ENCODE measurements around the gene LUC7L3. TPM values are rescaled to one million over a fixed set of nuclear protein-coding genes. Genes with fewer than 3 reads are reported as not detected.

Gene LUC7L3
- total RNA-seq, 1 experiment from 2014 or later, result 184 TPM

- no peak for TF ChIP-seq EGR1 (IDR thresholded peaks at IDR 0.05; ENCODE audit: low read depth)
- no peak for TF ChIP-seq TCF7L2 (IDR thresholded peaks at IDR 0.05; ENCODE audit: borderline replicate concordance, extremely low read depth, insufficient read depth, insufficient read length)
- TF ChIP-seq YY1 (IDR thresholded peaks at IDR 0.05; ENCODE audit: extremely low read depth, insufficient replicate concordance, low read depth, low read length), result no peak
- no peak for TF ChIP-seq POLR2AphosphoS5 (IDR thresholded peaks at IDR 0.05; ENCODE audit: low read depth, low read length)
- TF ChIP-seq MAX (IDR thresholded peaks at IDR 0.05), result no peak
- no peak for TF ChIP-seq ZNF274 (IDR thresholded peaks at IDR 0.05; ENCODE audit: low read depth, low read length)
- TF ChIP-seq ELF1 (IDR thresholded peaks at IDR 0.05; ENCODE audit: borderline replicate concordance, low read depth), result no peak
Measured at GRCh38 chr17:50793007-50793406, 73.6 kb downstream of the LUC7L3 start (continued).

DNA sequence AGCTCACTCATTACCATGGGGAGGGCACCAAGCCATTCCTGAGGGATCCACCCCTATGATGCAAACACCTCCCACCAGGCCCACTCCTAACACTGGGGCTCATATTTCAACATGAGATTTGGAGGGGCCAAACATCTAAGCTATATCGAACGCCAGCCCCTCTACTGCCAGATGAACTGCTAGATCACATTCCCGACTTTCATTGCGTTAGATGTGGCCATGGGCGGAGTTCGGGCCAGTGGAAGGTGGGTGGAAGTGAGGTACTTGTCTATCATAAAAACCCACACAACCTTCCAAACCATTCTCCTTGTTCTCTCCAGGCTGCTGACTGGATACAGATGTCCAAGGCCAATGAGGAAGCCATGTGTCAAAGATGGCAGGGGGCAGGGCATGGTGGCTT lies 75.0 kb downstream of the LUC7L3 start:
- H4K20me1 ChIP-seq (ENCODE audit: insufficient read depth), result no peaks in the 10 kb centered on the region
- no peaks in the 10 kb centered on the region for H3K9me2 ChIP-seq (ENCODE audit: insufficient read depth)
- no peaks in the 10 kb centered on the region for H3K9me3 ChIP-seq (ENCODE audit: control insufficient read depth in 1 of 2, insufficient read depth in 1 of 2, low read depth in 1 of 2, low read length in 2 of 2)
- no peak for DNase-seq (ENCODE audit: low read depth, low spot score)
- CTCF ChIA-PET, result interaction anchor here (0.7 to 0.8 kb wide), 2 partner anchors 12 to 159 kb away, joined by 3 to 4 read pairs; no protein-coding TSS in a partner anchor
- H3K9ac ChIP-seq (ENCODE audit: low read length), result no peak overlapping the region
- no TSS peak for BruUV-seq (replicated peaks)
- H3K4me2 ChIP-seq (ENCODE audit: low read length), result no peak overlapping the region
- H3K4me3 ChIP-seq (replicated peaks in 1 of 2; ENCODE audit: low read depth in 1 of 2, low read length in 2 of 2), result no peak overlapping the region
- H3K27me3 ChIP-seq (ENCODE audit: insufficient read depth, low read length), result no peaks in the 10 kb centered on the region
- H3K4me1 ChIP-seq (ENCODE audit: control insufficient read depth in 1 of 2, insufficient read depth in 2 of 2, low read length in 2 of 2), result no peaks in the 10 kb centered on the region
- no peak overlapping the region for H2AFZ ChIP-seq (ENCODE audit: low read depth, low read length, poor library complexity, severe bottlenecking)
- RAD21 ChIA-PET (ENCODE audit: low non-redundant PET in 1 of 2, low total read pairs in 2 of 2, uncharacterized antibody in 2 of 2, unreplicated experiment in 2 of 2), result no interaction called here
- ATAC-seq, result no peak
- POLR2A ChIA-PET, result no interaction called here
- no peak overlapping the region for H3K27ac ChIP-seq (ENCODE audit: low read depth, low read length)
- H3K79me2 ChIP-seq (ENCODE audit: insufficient read depth, low read length), result no peaks in the 10 kb centered on the region
- H3K36me3 ChIP-seq (ENCODE audit: control insufficient read depth in 1 of 2, insufficient read depth in 2 of 2, low read length in 2 of 2), result no peaks in the 10 kb centered on the region
- intact Hi-C loops (cut with micrococcal nuclease), result no loop called here
- TF ChIP-seq MAX (IDR thresholded peaks at IDR 0.05), result no peak
- TF ChIP-seq SP1 (IDR thresholded peaks at IDR 0.05; ENCODE audit: low read depth), result no peak
- TF ChIP-seq POLR2A (IDR thresholded peaks at IDR 0.05; ENCODE audit: borderline replicate concordance, extremely low read depth, insufficient read depth, insufficient read length), result no peak
- TF ChIP-seq EZH2phosphoT487 (IDR thresholded peaks at IDR 0.05; ENCODE audit: borderline replicate concordance), result no peak
